Parathyroid adenoma (tissue), 2 donors: ENCODE data around the gene OR6C65.

ENCODE experiments used
- H2AFZ ChIP-seq: fragments of 300-600 bp; sonication (generic); one replicate; pipeline ENCODE4 v1.7.0; 2017; ENCODE audit warnings: antibody characterized with exemption, mild to moderate bottlenecking
- H3K27ac ChIP-seq: fragments of 300-600 bp; sonication (generic); one replicate; pipeline ENCODE4 v1.7.0; 2017
- H3K27me3 ChIP-seq: fragments of 300-600 bp; sonication (generic); one replicate; pipeline ENCODE4 v1.7.0; 2017; ENCODE audit warnings: low read length; ENCODE audit not compliant: control insufficient read depth, insufficient read depth
- H3K36me3 ChIP-seq: fragments of 300-600 bp; sonication (generic); one replicate; pipeline ENCODE4 v1.7.0; 2017; ENCODE audit warnings: low read length; ENCODE audit not compliant: control insufficient read depth, insufficient read depth
- H3K4me1 ChIP-seq: fragments of 300-600 bp; sonication (generic); one replicate; pipeline ENCODE4 v1.7.0; 2017; ENCODE audit warnings: control low read depth
- H3K4me2 ChIP-seq: fragments of 300-600 bp; sonication (generic); one replicate; pipeline ENCODE4 v1.7.0; 2017; ENCODE audit warnings: low read length
- H3K4me3 ChIP-seq: fragments of 300-600 bp; sonication (generic); one replicate; pipeline ENCODE4 v1.7.0; 2017; ENCODE audit warnings: low read depth, low read length
- H3K79me2 ChIP-seq: fragments of 300-600 bp; sonication (generic); one replicate; pipeline ENCODE4 v1.7.0; 2017; ENCODE audit warnings: control low read depth
- H3K9ac ChIP-seq: fragments of 300-600 bp; sonication (generic); one replicate; pipeline ENCODE4 v1.7.0; 2017; ENCODE audit warnings: mild to moderate bottlenecking
- H3K9me3 ChIP-seq: fragments of 300-600 bp; sonication (generic); one replicate; pipeline ENCODE4 v1.7.0; 2017; ENCODE audit warnings: low read length; ENCODE audit not compliant: control insufficient read depth
- CTCF ChIP-seq: fragments of 300-600 bp; sonication (generic); IDR thresholded peaks from one replicate; pipeline ENCODE4 v1.7.0; 2017; ENCODE audit warnings: antibody characterized with exemption, mild to moderate bottlenecking
- donor health status: primary hyperparathyroidism.

OR6C65 gene

GRCh38 chr12:55448825-55449224, 48.5 kb downstream of the OR6C65 start:
- Histone ChIP-seq H3K79me2 (no peaks in the 10 kb centered on the region), H3K4me3 (no peak overlapping the region), H3K27ac (no peak overlapping the region), H3K4me1 (no peaks in the 10 kb centered on the region), H3K27me3 (no peaks in the 10 kb centered on the region), H3K36me3 (no peaks in the 10 kb centered on the region), H3K9ac (no peak overlapping the region), H3K4me2 (no peak overlapping the region), H2AFZ (no peak overlapping the region), H3K9me3 (no peaks in the 10 kb centered on the region)
- TF ChIP-seq CTCF: no peak
